ENCODE data around the gene TM4SF4.

The TM4SF4 gene

DNA sequence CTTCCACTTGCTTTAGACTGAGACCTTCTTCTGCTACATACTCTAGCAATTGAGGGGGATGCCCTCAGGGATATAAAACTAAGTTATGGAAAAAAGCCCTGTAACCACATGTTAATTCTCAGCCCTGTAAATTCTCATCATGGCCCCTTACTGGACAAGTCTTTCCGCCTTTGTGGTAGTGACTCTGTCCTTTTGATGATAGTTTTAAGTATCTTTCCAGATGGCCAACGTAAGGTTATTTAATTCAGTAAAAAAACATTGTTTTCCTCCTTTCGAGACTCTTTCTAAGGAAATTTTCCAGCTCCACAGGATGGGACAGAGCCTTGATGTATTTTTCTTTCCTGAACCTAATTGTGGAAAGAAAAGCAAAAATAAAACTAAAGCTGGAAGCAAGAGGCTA, 25.3 kb upstream of the TM4SF4 start:
- H3K79me2 ChIP-seq (ENCODE audit: control insufficient read depth, insufficient read depth, low read length, poor library complexity): no peaks in the 10 kb centered on the region
- no peak overlapping the region for H2BK120ac ChIP-seq (ENCODE audit: insufficient read depth, low read length, poor library complexity)
- no peak overlapping the region for H4K8ac ChIP-seq (ENCODE audit: low read depth, low read length)
- H3K14ac ChIP-seq (ENCODE audit: low read length): no peak overlapping the region
- peaks cover 0 to 2% of the 10 kb centered on the region in 2 experiments for H3K36me3 ChIP-seq (ENCODE audit: control insufficient read depth in 1 of 2, insufficient read depth in 2 of 2, low read length in 2 of 2)
- no peak for DNase-seq
- no peak overlapping the region for H2AFZ ChIP-seq (ENCODE audit: insufficient read depth, low read length, poor library complexity)
- peak overlapping the region; percentile 62 for H2BK12ac ChIP-seq (ENCODE audit: low read length)
- peaks cover 5 to 7% of the 10 kb centered on the region in 2 experiments for H3K4me1 ChIP-seq (ENCODE audit: control insufficient read depth in 1 of 2, insufficient read depth in 2 of 2, low read length in 2 of 2)
- no peak overlapping the region for H3K18ac ChIP-seq (ENCODE audit: low read length)
- no peak overlapping the region for H2AK5ac ChIP-seq (ENCODE audit: low read length)
- WGBS (ENCODE audit: extremely low coverage, insufficient coverage, insufficient read length): no CpG with 5 or more reads among the region's 3 CpGs
- no peak overlapping the region for H3K9ac ChIP-seq (ENCODE audit: low read length)
- no peak overlapping the region for H2BK5ac ChIP-seq (ENCODE audit: low read depth, low read length, poor library complexity)
- H4K91ac ChIP-seq (ENCODE audit: low read depth, low read length): peak overlapping the region; percentile 53
- no peak overlapping the region for H3K4ac ChIP-seq (ENCODE audit: low read depth, low read length)
- H3K79me1 ChIP-seq (ENCODE audit: low read length): peaks cover 5% of the 10 kb centered on the region
- H3K4me2 ChIP-seq (ENCODE audit: low read length): no peak overlapping the region
- no peak overlapping the region for H3K4me3 ChIP-seq (ENCODE audit: low read depth, low read length)
- H4K12ac ChIP-seq (ENCODE audit: low read depth, low read length): no peak overlapping the region
- H3K9me3 ChIP-seq (ENCODE audit: insufficient read depth, low read depth, low read length): peaks cover 8% of the 10 kb centered on the region
- H3K23ac ChIP-seq (ENCODE audit: low read length): no peak overlapping the region
- peak overlapping the region; percentile 52 for H3K27ac ChIP-seq (ENCODE audit: low read depth, low read length)
- no peaks in the 10 kb centered on the region for H3K27me3 ChIP-seq (ENCODE audit: insufficient read depth, low read length)

DNA sequence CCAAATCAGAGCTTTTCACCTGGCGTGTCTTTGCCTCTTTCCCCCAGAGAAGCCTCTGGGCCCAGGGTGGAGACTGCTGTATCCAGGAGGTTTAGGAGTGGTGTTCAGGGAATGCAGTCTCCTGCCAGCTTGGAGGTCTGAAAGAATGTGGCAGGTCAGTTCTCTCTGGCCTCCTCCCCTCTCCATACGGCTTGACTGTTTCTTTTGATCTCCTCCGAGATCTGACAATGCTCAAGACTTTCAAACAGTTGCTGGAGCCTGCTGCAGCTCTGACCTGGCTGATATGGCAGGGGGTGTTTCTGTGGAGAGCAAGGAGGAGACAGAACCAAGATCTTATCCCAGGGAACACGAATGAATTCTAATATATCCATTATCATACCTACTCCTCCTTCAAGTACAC, 24.7 kb upstream of the TM4SF4 start:
- no peak overlapping the region for H4K91ac ChIP-seq (ENCODE audit: low read depth, low read length)
- no peak overlapping the region for H3K4ac ChIP-seq (ENCODE audit: low read depth, low read length)
- no peak overlapping the region for H3K18ac ChIP-seq (ENCODE audit: low read length)
- peak; percentile 50 to 78 for DNase-seq
- H3K79me1 ChIP-seq (ENCODE audit: low read length): peaks cover 5% of the 10 kb centered on the region
- H3K4me3 ChIP-seq (ENCODE audit: low read depth, low read length): no peak overlapping the region
- no CpG with 5 or more reads among the region's 4 CpGs for WGBS (ENCODE audit: extremely low coverage, insufficient coverage, insufficient read length)
- no peak overlapping the region for H3K4me2 ChIP-seq (ENCODE audit: low read length)
- no peak overlapping the region for H3K9ac ChIP-seq (ENCODE audit: low read length)
- H2AK5ac ChIP-seq (ENCODE audit: low read length): no peak overlapping the region
- H3K4me1 ChIP-seq (ENCODE audit: control insufficient read depth in 1 of 2, insufficient read depth in 2 of 2, low read length in 2 of 2): peaks cover 6 to 8% of the 10 kb centered on the region in 2 experiments
- no peak overlapping the region for H2AFZ ChIP-seq (ENCODE audit: insufficient read depth, low read length, poor library complexity)
- peak overlapping the region; percentile 48 for H3K27ac ChIP-seq (ENCODE audit: low read depth, low read length)
- H3K9me3 ChIP-seq (ENCODE audit: insufficient read depth, low read depth, low read length): peaks cover 8% of the 10 kb centered on the region
- peaks cover 0 to 2% of the 10 kb centered on the region in 2 experiments for H3K36me3 ChIP-seq (ENCODE audit: control insufficient read depth in 1 of 2, insufficient read depth in 2 of 2, low read length in 2 of 2)
- no peak overlapping the region for H2BK5ac ChIP-seq (ENCODE audit: low read depth, low read length, poor library complexity)
- H3K79me2 ChIP-seq (ENCODE audit: control insufficient read depth, insufficient read depth, low read length, poor library complexity): no peaks in the 10 kb centered on the region
- no peak overlapping the region for H3K14ac ChIP-seq (ENCODE audit: low read length)
- no peak overlapping the region for H3K23ac ChIP-seq (ENCODE audit: low read length)
- no peak overlapping the region for H4K12ac ChIP-seq (ENCODE audit: low read depth, low read length)
- no peak overlapping the region for H2BK12ac ChIP-seq (ENCODE audit: low read length)
- H2BK120ac ChIP-seq (ENCODE audit: insufficient read depth, low read length, poor library complexity): no peak overlapping the region
- no peaks in the 10 kb centered on the region for H3K27me3 ChIP-seq (ENCODE audit: insufficient read depth, low read length)
- H4K8ac ChIP-seq (ENCODE audit: low read depth, low read length): no peak overlapping the region

DNA sequence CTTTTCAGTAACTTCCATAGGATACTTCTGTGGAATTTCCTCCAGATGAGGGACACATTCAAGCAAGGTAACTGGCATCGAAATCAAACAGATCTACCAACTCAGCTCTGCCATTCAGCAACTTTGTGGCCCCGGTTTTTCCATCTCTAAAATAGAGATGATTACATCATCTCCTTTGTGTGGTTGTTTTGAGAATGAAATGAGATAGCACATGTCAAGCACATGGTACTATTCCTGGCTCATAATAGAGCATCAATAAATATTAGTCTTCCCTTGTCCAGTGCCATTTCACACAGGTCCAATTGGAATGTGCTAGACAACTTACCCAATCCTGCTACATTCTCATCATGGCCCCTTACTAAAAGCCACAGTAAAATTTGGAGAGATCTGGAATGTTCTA, 24.2 kb upstream of the TM4SF4 start:
- no peak overlapping the region for H3K14ac ChIP-seq (ENCODE audit: low read length)
- H3K9me3 ChIP-seq (ENCODE audit: insufficient read depth, low read depth, low read length): peaks cover 8% of the 10 kb centered on the region
- no peak overlapping the region for H4K91ac ChIP-seq (ENCODE audit: low read depth, low read length)
- peaks cover 5% of the 10 kb centered on the region for H3K79me1 ChIP-seq (ENCODE audit: low read length)
- H3K18ac ChIP-seq (ENCODE audit: low read length): no peak overlapping the region
- H2AFZ ChIP-seq (ENCODE audit: insufficient read depth, low read length, poor library complexity): no peak overlapping the region
- no peak overlapping the region for H3K23ac ChIP-seq (ENCODE audit: low read length)
- H3K4me1 ChIP-seq (ENCODE audit: control insufficient read depth in 1 of 2, insufficient read depth in 2 of 2, low read length in 2 of 2): peaks cover 8 to 10% of the 10 kb centered on the region in 2 experiments
- H3K9ac ChIP-seq (ENCODE audit: low read length): no peak overlapping the region
- H2BK120ac ChIP-seq (ENCODE audit: insufficient read depth, low read length, poor library complexity): no peak overlapping the region
- no CpG with 5 or more reads among the region's 2 CpGs for WGBS (ENCODE audit: extremely low coverage, insufficient coverage, insufficient read length)
- H2BK5ac ChIP-seq (ENCODE audit: low read depth, low read length, poor library complexity): no peak overlapping the region
- no peak overlapping the region for H3K4ac ChIP-seq (ENCODE audit: low read depth, low read length)
- H3K79me2 ChIP-seq (ENCODE audit: control insufficient read depth, insufficient read depth, low read length, poor library complexity): no peaks in the 10 kb centered on the region
- no peak overlapping the region for H3K4me2 ChIP-seq (ENCODE audit: low read length)
- no peak overlapping the region for H4K12ac ChIP-seq (ENCODE audit: low read depth, low read length)
- no peak overlapping the region for H2AK5ac ChIP-seq (ENCODE audit: low read length)
- H2BK12ac ChIP-seq (ENCODE audit: low read length): no peak overlapping the region
- H3K36me3 ChIP-seq (ENCODE audit: control insufficient read depth in 1 of 2, insufficient read depth in 2 of 2, low read length in 2 of 2): peaks cover 0 to 2% of the 10 kb centered on the region in 2 experiments
- H4K8ac ChIP-seq (ENCODE audit: low read depth, low read length): no peak overlapping the region
- peak overlapping the region; percentile 48 for H3K27ac ChIP-seq (ENCODE audit: low read depth, low read length)
- H3K4me3 ChIP-seq (ENCODE audit: low read depth, low read length): no peak overlapping the region
- H3K27me3 ChIP-seq (ENCODE audit: insufficient read depth, low read length): no peaks in the 10 kb centered on the region
- DNase-seq: no peak

DNA sequence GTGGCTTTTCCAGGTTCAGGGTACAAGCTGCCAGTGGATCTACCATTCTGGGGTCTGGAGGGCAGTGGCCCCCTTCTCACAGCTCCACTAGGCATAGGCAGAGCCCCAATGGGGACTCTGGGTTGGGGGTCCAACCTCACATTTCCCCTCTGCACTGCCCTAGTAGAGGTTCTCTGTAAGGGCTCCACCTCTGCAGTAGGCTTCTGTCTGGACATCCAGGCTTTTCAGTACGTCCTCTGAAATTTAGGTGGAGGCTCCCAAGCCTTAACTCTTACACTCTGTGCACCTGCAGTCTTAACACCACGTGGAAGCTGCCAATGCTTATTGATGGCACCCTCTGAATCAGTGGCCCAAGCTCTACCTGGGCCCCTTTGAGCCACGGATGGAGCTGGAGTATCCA, 22.5 kb upstream of the TM4SF4 start:
- Histone ChIP-seq H4K8ac (ENCODE audit: low read depth, low read length) (no peak overlapping the region), H3K14ac (ENCODE audit: low read length) (no peak overlapping the region), H3K4ac (ENCODE audit: low read depth, low read length) (no peak overlapping the region), H3K23ac (ENCODE audit: low read length) (no peak overlapping the region), H3K4me2 (ENCODE audit: low read length) (no peak overlapping the region), H3K36me3 (ENCODE audit: control insufficient read depth in 1 of 2, insufficient read depth in 2 of 2, low read length in 2 of 2) (peaks cover 0 to 2% of the 10 kb centered on the region in 2 experiments), H4K91ac (ENCODE audit: low read depth, low read length) (no peak overlapping the region), H2BK120ac (ENCODE audit: insufficient read depth, low read length, poor library complexity) (no peak overlapping the region), H3K4me1 (ENCODE audit: control insufficient read depth in 1 of 2, insufficient read depth in 2 of 2, low read length in 2 of 2) (peaks cover 8 to 12% of the 10 kb centered on the region in 2 experiments), H2AK5ac (ENCODE audit: low read length) (no peak overlapping the region), H2BK5ac (ENCODE audit: low read depth, low read length, poor library complexity) (no peak overlapping the region), H3K27me3 (ENCODE audit: insufficient read depth, low read length) (no peaks in the 10 kb centered on the region), H3K27ac (ENCODE audit: low read depth, low read length) (no peak overlapping the region), H3K9ac (ENCODE audit: low read length) (no peak overlapping the region), H3K4me3 (ENCODE audit: low read depth, low read length) (no peak overlapping the region), H3K9me3 (ENCODE audit: insufficient read depth, low read depth, low read length) (peaks cover 8% of the 10 kb centered on the region), H3K79me2 (ENCODE audit: control insufficient read depth, insufficient read depth, low read length, poor library complexity) (no peaks in the 10 kb centered on the region), H2BK12ac (ENCODE audit: low read length) (no peak overlapping the region), H2AFZ (ENCODE audit: insufficient read depth, low read length, poor library complexity) (no peak overlapping the region), H4K12ac (ENCODE audit: low read depth, low read length) (no peak overlapping the region), H3K79me1 (ENCODE audit: low read length) (peaks cover 5% of the 10 kb centered on the region), H3K18ac (ENCODE audit: low read length) (no peak overlapping the region)
- WGBS (ENCODE audit: extremely low coverage, insufficient coverage, insufficient read length): no CpG with 5 or more reads among the region's 3 CpGs
- DNase-seq: no peak

Measured in trophoblast cell (in vitro differentiated cells and primary cell).